GM18870 (cell line): ENCODE data around the gene SPDYE4.

Experiments
- ATAC-seq: cut with Tn5 transposase; IDR thresholded peaks from one replicate; pipeline ENCODE4 v1.9.1; 2021; ENCODE audit warnings: moderate library complexity; ENCODE audit not compliant: unreplicated experiment

The SPDYE4 gene

GRCh38 chr17:8741771-8742170 lies 16.6 kb downstream of the SPDYE4 start:
- no peak for ATAC-seq

- no peak for ATAC-seq
These were observed 17.0 kb downstream of the SPDYE4 start for GRCh38 chr17:8741366-8741765.

- ATAC-seq = no peak
These were observed 17.9 kb downstream of the SPDYE4 start for GRCh38 chr17:8740486-8740885.

GRCh38 chr17:8739097-8739496 lies 19.2 kb downstream of the SPDYE4 start:
- ATAC-seq = no peak

GRCh38 chr17:8736796-8737195 lies 21.6 kb downstream of the SPDYE4 start:
- no peak for ATAC-seq

- no peak for ATAC-seq
These were observed 22.0 kb downstream of the SPDYE4 start for GRCh38 chr17:8736362-8736761.

GRCh38 chr17:8735336-8735939 lies 22.9 kb downstream of the SPDYE4 start:
- ATAC-seq = no peak

- no peak for ATAC-seq
These were observed 23.5 kb downstream of the SPDYE4 start for GRCh38 chr17:8734876-8735275.

- no peak for ATAC-seq
These were observed 25.8 kb downstream of the SPDYE4 start for GRCh38 chr17:8732406-8733085.

- ATAC-seq = no peak
These were observed 28.5 kb downstream of the SPDYE4 start for GRCh38 chr17:8729860-8730259.

GRCh38 chr17:8729421-8729820 lies 28.9 kb downstream of the SPDYE4 start:
- no peak for ATAC-seq

GRCh38 chr17:8728971-8729370 lies 29.4 kb downstream of the SPDYE4 start:
- no peak for ATAC-seq

- ATAC-seq = no peak
These were observed 30.0 kb downstream of the SPDYE4 start for GRCh38 chr17:8728251-8728938.

GRCh38 chr17:8726941-8727555 lies 31.3 kb downstream of the SPDYE4 start:
- no peak for ATAC-seq

GRCh38 chr17:8725881-8726876 lies 32.2 kb downstream of the SPDYE4 start:
- ATAC-seq = no peak

- ATAC-seq = no peak
These were observed 33.9 kb downstream of the SPDYE4 start for GRCh38 chr17:8724451-8724850.

- ATAC-seq = no peak
These were observed 37.8 kb downstream of the SPDYE4 start for GRCh38 chr17:8720596-8720995.

GRCh38 chr17:8719291-8720246 lies 38.8 kb downstream of the SPDYE4 start:
- no peak for ATAC-seq

GRCh38 chr17:8718001-8718563 lies 40.3 kb downstream of the SPDYE4 start:
- no peak for ATAC-seq
